Heart right ventricle (tissue), 16 donors: ENCODE data around the gene OR1L4. TPM values are rescaled to one million over a fixed set of nuclear protein-coding genes. Genes with fewer than 3 reads are reported as not detected.

Experiments used
- ATAC-seq, 8 donors: fragments of 200-7000 bp; cut with Tn5 transposase; one replicate each; pipeline ENCODE4 v1.9.1; 2020; ENCODE audit warnings: mild to moderate bottlenecking in 8 of 8, moderate library complexity in 8 of 8, moderate number of reproducible peaks in 1 of 8
- DNase-seq, 2 donors: peaks; one replicate each; pipeline ENCODE4 v3.0.0-alpha.2; 2020
- H3K27ac ChIP-seq, 10 donors: fragments of 200-600 bp; sonication (generic) in 2 of 10; one replicate each; pipeline versions ENCODE4 v1.5.0 to v1.8.0; 2020 to 2022; ENCODE audit warnings: mild to moderate bottlenecking in 3 of 10
- H3K27me3 ChIP-seq, 7 donors: fragments of 200-600 bp; one replicate each; pipeline ENCODE4 v1.8.0; 2021 to 2022; ENCODE audit warnings: mild to moderate bottlenecking in 2 of 7
- H3K36me3 ChIP-seq, 9 donors: fragments of 200-600 bp; sonication (generic) in 1 of 9; one replicate each; pipeline versions ENCODE4 v1.5.0 to v1.8.0; 2020 to 2022; ENCODE audit warnings: mild to moderate bottlenecking in 2 of 9
- H3K4me1 ChIP-seq, 9 donors: fragments of 200-600 bp; sonication (generic) in 1 of 9; one replicate each; pipeline versions ENCODE4 v1.5.0 to v1.8.0; 2020 to 2022; ENCODE audit warnings: mild to moderate bottlenecking in 4 of 9
- H3K4me3 ChIP-seq, 10 donors: fragments of 200-600 bp; sonication (generic) in 2 of 10; one replicate each; pipeline versions ENCODE4 v1.5.0 to v1.8.0; 2020 to 2022; ENCODE audit warnings: mild to moderate bottlenecking in 7 of 10, moderate library complexity in 2 of 10
- H3K9me3 ChIP-seq, 11 donors: fragments of 200-600 bp in 10 of 11; sonication (generic) in 2 of 11; one replicate each; pipeline versions ENCODE4 v1.5.0 to v1.8.0; 2013 to 2022; ENCODE audit warnings: mild to moderate bottlenecking in 2 of 11, control low read depth in 1 of 11, moderate library complexity in 1 of 11
- WGBS, 2 donors: extraction: QIAGEN DNeasy Blood & Tissue Kit; methylation state at CpG; one replicate each; pipeline ENCODE4 v1.1.7; 2013; ENCODE audit warnings: inconsistent platforms in 1 of 2; 5-methylcytosine and 5-hydroxymethylcytosine counted together
- intact Hi-C, 10 donors: fragments of 100-400 bp; cut with DNase I; formaldehyde crosslinking; loops; one replicate each; pipeline versions ENCODE4 v1.11.1 to v1.14.2; 2022
- long read RNA-seq, 3 donors: library from polyadenylated mRNA; unstranded; transcript quantifications; one replicate each; pipeline ENCODE4 v2.0.0, GENCODE V29; 2020 to 2021
- polyA plus RNA-seq, 2 donors: library from polyadenylated mRNA; stranded (reverse); fragments of 200-250 nt; gene quantifications; one replicate each; pipeline ENCODE4 v1.2.3, GENCODE V29; 2013
- total RNA-seq, 10 donors: library from RNA; stranded (reverse); fragmentation: NEBNext Ultra II Directional in 3 of 10; extraction: Animal tissue kit (Norgen Biotek cat#: 25700) in 3 of 10; gene quantifications; one replicate each; pipeline versions ENCODE4 v1.2.1 to v1.2.4, GENCODE V29; 2021 to 2023
- TF ChIP-seq, protein P1 (sequence below), 9 donors: fragments of 200-600 bp; sonication (generic) in 2 of 9; IDR thresholded peaks; one replicate each; pipeline versions ENCODE4 v1.5.0 to v1.8.0; 2021 to 2022; ENCODE audit warnings: antibody characterized with exemption in 9 of 9, mild to moderate bottlenecking in 5 of 9, moderate library complexity in 1 of 9
- donor health status: Arrhythmogenic right ventricular cardiomyopathy.
- donor health status: ischemic (EF 13 %, LVEDD 7.1; RV severe dilation, severe dysfunction).
- donor health status: healthy with polysubstance abuse.
- donor health status: DM: no; HTN: yes; CAD: no.
- donor health status: DM: no; HTN: no; CAD: no.
- donor health status: ischemic (EF 25% LVEDD 6.9; RV normal size, moderate dysfunction).
- donor health status: ischemic (EF 25% LVEDD 5.7; RV mildly dilated, moderate dysfunction).
- donor health status: healthy.
- donor health status: DM: yes; HTN: yes; CAD: no.
- donor health status: Ischemic cardiomyopathy.
- donor health status: ischemic (EF 35%, LVEDD 5.7; RV mildly dilated, moderate dysfunction).
- donor health status: nonischemic (EF 11% LVEDD 7.7; RV severe dilation, severe dysfunction).
- donor health status: DM: yes; HTN: yes; CAD: no.
- donor health status: PGD.
- donor health status: ischemic (EF 29% LVEDD 5.4; RV normal size, mild dysfunction).
- donor health status: nonischemic (EF 23%, LVEDD 6.1; RV moderate dilation, normal function).

OR1L4 gene, protein sequence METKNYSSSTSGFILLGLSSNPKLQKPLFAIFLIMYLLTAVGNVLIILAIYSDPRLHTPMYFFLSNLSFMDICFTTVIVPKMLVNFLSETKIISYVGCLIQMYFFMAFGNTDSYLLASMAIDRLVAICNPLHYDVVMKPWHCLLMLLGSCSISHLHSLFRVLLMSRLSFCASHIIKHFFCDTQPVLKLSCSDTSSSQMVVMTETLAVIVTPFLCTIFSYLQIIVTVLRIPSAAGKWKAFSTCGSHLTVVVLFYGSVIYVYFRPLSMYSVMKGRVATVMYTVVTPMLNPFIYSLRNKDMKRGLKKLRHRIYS
- not detected for total RNA-seq
- not detected for polyA plus RNA-seq
- long read RNA-seq, donor 1 = 0 reads
- long read RNA-seq, donor 2 = 0 reads
- long read RNA-seq, donor 3 = 0 reads

GRCh38 chr9:122723690-122724089 is at the start of gene OR1L4:
Gene OR1L4 (plus strand): TSS chr9:122723990. CDS start chr9:122723990, 0 bp downstream.
- 79 to 83% methylated on average over 1 of the region's 1 CpG for WGBS, 2 donors
- H3K9me3 ChIP-seq = peaks cover 0 to 96% (median 27%) of the 10 kb centered on the region in 11 donors
- ATAC-seq = no peak

DNA sequence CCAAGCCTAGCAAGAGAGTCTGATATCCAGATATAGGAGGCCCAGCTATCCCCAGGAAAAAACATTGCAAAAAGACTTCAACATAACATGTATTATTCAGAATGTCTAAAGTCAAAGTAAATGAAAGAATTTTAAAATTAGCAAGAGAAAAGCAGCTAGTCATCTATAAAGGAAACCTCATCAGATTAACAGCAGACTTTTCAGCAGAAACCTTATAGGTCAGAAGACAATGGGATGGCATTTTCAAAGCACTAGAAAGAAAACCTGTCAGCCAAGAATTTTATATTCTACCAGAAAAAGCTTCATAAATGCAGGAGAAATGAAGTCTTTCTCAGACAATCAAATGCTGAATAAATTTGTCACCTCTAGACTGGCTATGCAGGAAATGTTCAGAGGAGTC is 38.9 kb upstream of the OR1L4 start:
- Histone ChIP-seq H3K27me3 (no peaks in the 10 kb centered on the region), H3K27ac (no peak overlapping the region), H3K36me3 (no peaks in the 10 kb centered on the region), H3K4me3 (no peak overlapping the region), H3K4me1 (no peaks in the 10 kb centered on the region), H3K9me3 (peaks cover 0 to 29% (median 11%) of the 10 kb centered on the region in 11 donors)
- DNase-seq = no peak
- TF ChIP-seq, protein P1, sequence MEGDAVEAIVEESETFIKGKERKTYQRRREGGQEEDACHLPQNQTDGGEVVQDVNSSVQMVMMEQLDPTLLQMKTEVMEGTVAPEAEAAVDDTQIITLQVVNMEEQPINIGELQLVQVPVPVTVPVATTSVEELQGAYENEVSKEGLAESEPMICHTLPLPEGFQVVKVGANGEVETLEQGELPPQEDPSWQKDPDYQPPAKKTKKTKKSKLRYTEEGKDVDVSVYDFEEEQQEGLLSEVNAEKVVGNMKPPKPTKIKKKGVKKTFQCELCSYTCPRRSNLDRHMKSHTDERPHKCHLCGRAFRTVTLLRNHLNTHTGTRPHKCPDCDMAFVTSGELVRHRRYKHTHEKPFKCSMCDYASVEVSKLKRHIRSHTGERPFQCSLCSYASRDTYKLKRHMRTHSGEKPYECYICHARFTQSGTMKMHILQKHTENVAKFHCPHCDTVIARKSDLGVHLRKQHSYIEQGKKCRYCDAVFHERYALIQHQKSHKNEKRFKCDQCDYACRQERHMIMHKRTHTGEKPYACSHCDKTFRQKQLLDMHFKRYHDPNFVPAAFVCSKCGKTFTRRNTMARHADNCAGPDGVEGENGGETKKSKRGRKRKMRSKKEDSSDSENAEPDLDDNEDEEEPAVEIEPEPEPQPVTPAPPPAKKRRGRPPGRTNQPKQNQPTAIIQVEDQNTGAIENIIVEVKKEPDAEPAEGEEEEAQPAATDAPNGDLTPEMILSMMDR (IDR thresholded peaks at IDR 0.05) = no peak
- intact Hi-C loops = no loop called here
- ATAC-seq = no peak

More at GRCh38 chr9:122723690-122724089, at the start of gene OR1L4:
- intact Hi-C loops = no loop called here
- TF ChIP-seq, protein P1 (IDR thresholded peaks at IDR 0.05) = no peak
- Histone ChIP-seq H3K4me3 (no peak within 1 kb of the TSS), H3K27ac (no peak within 1 kb of the TSS), H3K36me3 (no peaks in the 10 kb centered on the region), H3K4me1 (no peaks in the 10 kb centered on the region), H3K27me3 (no peaks in the 10 kb centered on the region)
- no peak for DNase-seq

GRCh38 chr9:122695696-122696095 is 28.1 kb upstream of the OR1L4 start:
- no peak overlapping the region for H3K4me3 ChIP-seq
- no peaks in the 10 kb centered on the region for H3K36me3 ChIP-seq
- intact Hi-C loops = loop anchor here in 1 of 10 donors (10.0 kb wide), 1 partner anchor 59 kb away; no protein-coding TSS in a partner anchor
- DNase-seq (no peak), ATAC-seq (no peak)
- H3K27me3 ChIP-seq = no peaks in the 10 kb centered on the region
- WGBS, 2 donors = 96 to 100% methylated on average over 1 of the region's 1 CpG
- peaks cover 0 to 60% (median 9%) of the 10 kb centered on the region in 11 donors for H3K9me3 ChIP-seq
- TF ChIP-seq, protein P1 (IDR thresholded peaks at IDR 0.05) = no peak
- H3K4me1 ChIP-seq = no peaks in the 10 kb centered on the region
- H3K27ac ChIP-seq = no peak overlapping the region

DNA sequence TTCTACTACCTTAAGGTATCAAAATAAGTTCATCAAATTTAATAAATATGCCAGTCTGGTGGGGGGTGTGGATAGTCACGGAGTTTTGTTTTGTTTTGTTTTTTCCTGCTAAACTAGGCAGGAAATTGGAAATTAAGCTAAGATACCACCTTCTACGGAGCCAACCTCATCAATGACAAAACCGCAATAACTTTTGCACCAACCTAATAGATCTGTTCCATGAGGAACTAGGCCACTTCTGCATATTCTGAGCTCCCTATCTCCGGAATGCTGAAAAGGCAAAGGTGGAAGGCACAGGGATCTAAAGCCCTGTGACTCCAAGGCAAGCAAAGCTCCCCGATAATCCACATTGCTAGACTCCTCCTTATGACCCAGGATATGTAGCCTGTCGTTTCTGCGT is 5.8 kb upstream of the OR1L4 start:
- intact Hi-C loops = no loop called here
- TF ChIP-seq, protein P1 (IDR thresholded peaks at IDR 0.05) = no peak
- DNase-seq (no peak), ATAC-seq (no peak)
- Histone ChIP-seq H3K9me3 (peaks cover 0 to 91% (median 7%) of the 10 kb centered on the region in 11 donors), H3K4me1 (no peaks in the 10 kb centered on the region), H3K27ac (no peak overlapping the region), H3K4me3 (no peak overlapping the region), H3K36me3 (no peaks in the 10 kb centered on the region), H3K27me3 (no peaks in the 10 kb centered on the region)
- 83 to 88% methylated on average over 7 of the region's 7 CpGs for WGBS, 2 donors
